ENCODE data around the gene C7orf33.

DNA sequence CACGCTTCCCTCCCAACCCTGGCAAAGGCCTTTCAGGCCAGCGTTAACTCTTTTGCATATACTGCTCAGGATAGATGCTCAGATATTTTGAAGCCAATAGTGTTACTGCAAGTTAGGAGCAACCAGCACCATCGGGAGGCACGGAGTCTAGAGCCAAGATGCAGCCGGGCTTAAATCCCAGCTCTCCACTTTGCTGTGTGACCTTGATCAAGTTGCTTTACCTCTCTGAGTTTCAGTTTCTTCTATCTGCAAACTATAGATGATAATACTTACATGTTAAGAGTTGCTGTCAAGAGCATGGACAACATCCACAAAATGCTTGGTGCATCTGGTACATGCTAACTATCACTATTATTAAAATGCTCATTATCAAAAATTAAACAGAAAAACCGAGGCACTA lies 45.4 kb upstream of the C7orf33 start:
- TF ChIP-seq, protein P1, sequence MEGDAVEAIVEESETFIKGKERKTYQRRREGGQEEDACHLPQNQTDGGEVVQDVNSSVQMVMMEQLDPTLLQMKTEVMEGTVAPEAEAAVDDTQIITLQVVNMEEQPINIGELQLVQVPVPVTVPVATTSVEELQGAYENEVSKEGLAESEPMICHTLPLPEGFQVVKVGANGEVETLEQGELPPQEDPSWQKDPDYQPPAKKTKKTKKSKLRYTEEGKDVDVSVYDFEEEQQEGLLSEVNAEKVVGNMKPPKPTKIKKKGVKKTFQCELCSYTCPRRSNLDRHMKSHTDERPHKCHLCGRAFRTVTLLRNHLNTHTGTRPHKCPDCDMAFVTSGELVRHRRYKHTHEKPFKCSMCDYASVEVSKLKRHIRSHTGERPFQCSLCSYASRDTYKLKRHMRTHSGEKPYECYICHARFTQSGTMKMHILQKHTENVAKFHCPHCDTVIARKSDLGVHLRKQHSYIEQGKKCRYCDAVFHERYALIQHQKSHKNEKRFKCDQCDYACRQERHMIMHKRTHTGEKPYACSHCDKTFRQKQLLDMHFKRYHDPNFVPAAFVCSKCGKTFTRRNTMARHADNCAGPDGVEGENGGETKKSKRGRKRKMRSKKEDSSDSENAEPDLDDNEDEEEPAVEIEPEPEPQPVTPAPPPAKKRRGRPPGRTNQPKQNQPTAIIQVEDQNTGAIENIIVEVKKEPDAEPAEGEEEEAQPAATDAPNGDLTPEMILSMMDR (conservative IDR thresholded peaks at IDR 0.05; ENCODE audit: low read depth in 2 of 2): no peak
- TF ChIP-seq POLR2AphosphoS5 (IDR thresholded peaks at IDR 0.05; ENCODE audit: low read depth): no peak
- TF ChIP-seq REST (IDR thresholded peaks at IDR 0.05; ENCODE audit: unreplicated experiment): no peak
- no peak for TF ChIP-seq CREB1 (CRISPR knock-in tag; IDR thresholded peaks at IDR 0.05; ENCODE audit: low read depth)
- TF ChIP-seq EZH2phosphoT487 (IDR thresholded peaks at IDR 0.05; ENCODE audit: unreplicated experiment): no peak
- TF ChIP-seq STAT1 (IDR thresholded peaks at IDR 0.05; ENCODE audit: unreplicated experiment): no peak
- no peak for TF ChIP-seq EZH2 (IDR thresholded peaks at IDR 0.05; ENCODE audit: low read depth, unreplicated experiment)
- TF ChIP-seq ZNF114 (CRISPR knock-in tag; IDR thresholded peaks at IDR 0.05): no peak
